Thymus (tissue), 14 donors: ENCODE measurements around the gene SHISAL2A. TPM values are rescaled to one million over a fixed set of nuclear protein-coding genes. Genes with fewer than 3 reads are reported as not detected.

Experiments
- DNase-seq, 9 donors: peaks; one replicate each; pipeline ENCODE4 v3.0.0-alpha.2; 2013; ENCODE audit warnings: low spot score in 9 of 9, low read depth in 6 of 9, missing footprints in 1 of 9
- H3K27ac ChIP-seq, 2 donors: one replicate each; pipeline ENCODE4 v1.5.1; 2013; ENCODE audit warnings: control low read depth in 1 of 2, low read depth in 1 of 2, low read length in 1 of 2, mild to moderate bottlenecking in 1 of 2, moderate library complexity in 1 of 2
- H3K27me3 ChIP-seq, 2 donors: one replicate each; pipeline ENCODE4 v1.5.1; 2013; ENCODE audit warnings: low read length in 1 of 2; ENCODE audit not compliant: control insufficient read depth in 2 of 2, insufficient read depth in 1 of 2
- H3K36me3 ChIP-seq, 2 donors: one replicate each; pipeline ENCODE4 v1.5.1; 2013; ENCODE audit warnings: low read length in 1 of 2, mild to moderate bottlenecking in 1 of 2, moderate library complexity in 1 of 2; ENCODE audit not compliant: control insufficient read depth in 2 of 2, insufficient read depth in 2 of 2
- H3K4me1 ChIP-seq, 2 donors: one replicate each; pipeline ENCODE4 v1.5.1; 2013; ENCODE audit warnings: low read length in 2 of 2; ENCODE audit not compliant: control insufficient read depth in 2 of 2, insufficient read depth in 2 of 2
- H3K4me3 ChIP-seq, 2 donors: one replicate each; pipeline ENCODE4 v1.5.1; 2013; ENCODE audit warnings: low read length in 2 of 2, control low read depth in 1 of 2, mild to moderate bottlenecking in 1 of 2
- H3K9me3 ChIP-seq, 2 donors: one replicate each; pipeline ENCODE4 v1.5.1; 2013; ENCODE audit warnings: low read length in 1 of 2, mild to moderate bottlenecking in 1 of 2; ENCODE audit not compliant: control insufficient read depth in 2 of 2, insufficient read depth in 1 of 2
- WGBS: extraction: QIAGEN DNeasy Blood & Tissue Kit; methylation state at CpG from one replicate; pipeline ENCODE4 v1.1.7; 2013; 5-methylcytosine and 5-hydroxymethylcytosine counted together
- long read RNA-seq, 10 donors: transcript quantifications; one replicate each; lab custom pipeline, GENCODE V29; 2026
- polyA plus RNA-seq: library from polyadenylated mRNA; stranded (reverse); fragments of 200-250 nt; gene quantifications from one replicate; pipeline ENCODE4 v1.2.3, GENCODE V29; 2013
- total RNA-seq: library from RNA; stranded (reverse); fragments of 120-200 nt; gene quantifications from one replicate; pipeline ENCODE4 v1.2.4, GENCODE V29; 2013
- donor health status: healthy.

SHISAL2A gene
- total RNA-seq (0.61 TPM), polyA plus RNA-seq (2.6 TPM)
- long read RNA-seq, donor 1, result 0 reads
- long read RNA-seq, donor 2, partial matches to known transcripts, result 0 of 1 reads
- long read RNA-seq, donor 2, other reads (novel, unspliced or antisense), result 0 of 1 reads
- long read RNA-seq, donor 3, partial matches to known transcripts, result 0 of 1 reads
- long read RNA-seq, donor 3, other reads (novel, unspliced or antisense), result 0 of 1 reads
- long read RNA-seq, donor 4, result 0 reads
- long read RNA-seq, donor 5, partial matches to known transcripts, result 0 of 4 reads
- long read RNA-seq, donor 5, other reads (novel, unspliced or antisense), result 0 of 4 reads
- long read RNA-seq, donor 6, partial matches to known transcripts, result 0 of 2 reads
- long read RNA-seq, donor 6, other reads (novel, unspliced or antisense), result 0 of 2 reads
- long read RNA-seq, donor 7, result 0 reads
- long read RNA-seq, donor 8, partial matches to known transcripts, result 0 of 1 reads
- long read RNA-seq, donor 8, other reads (novel, unspliced or antisense), result 0 of 1 reads
- long read RNA-seq, donor 9, result 0 reads
- long read RNA-seq, donor 10, result 0 reads

DNA sequence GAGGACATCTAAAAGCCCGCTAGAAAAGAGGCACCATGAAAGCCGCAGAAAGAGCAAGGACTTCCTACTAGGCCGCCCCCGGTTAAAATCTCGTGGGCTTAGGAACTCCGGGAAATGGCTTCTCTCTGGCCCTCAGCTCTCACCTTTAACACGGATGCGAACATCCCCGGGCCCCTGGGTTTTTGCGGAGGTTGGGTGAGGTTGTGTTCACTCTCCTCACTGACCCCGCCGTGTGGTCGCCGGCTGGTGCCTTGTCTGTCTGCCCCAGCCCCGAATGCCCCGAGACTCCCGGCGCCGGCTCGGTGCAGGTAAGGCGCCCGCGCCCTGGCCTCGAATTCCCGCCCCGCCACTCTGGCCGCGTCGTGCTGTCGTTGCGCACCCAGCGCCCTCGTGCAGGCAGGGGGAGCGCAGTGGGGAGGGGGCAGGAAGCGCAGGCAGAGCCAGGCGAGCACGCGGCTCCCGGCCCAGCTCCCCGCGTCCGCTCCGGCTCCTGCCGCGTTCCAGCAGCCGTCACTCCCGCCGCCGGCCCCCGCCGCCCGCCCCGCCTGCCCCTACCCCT, at the start of gene SHISAL2A:
TSS of gene SHISAL2A (plus strand) at position 437 of the 559 bp plus-strand sequence. CDS start 326 bp downstream, outside the sequence.
- WGBS, result 12% methylated on average over 53 of the region's 53 CpGs
- Histone ChIP-seq H3K4me1 (peaks cover 12 to 25% of the 10 kb centered on the region in 2 donors), H3K27ac (no peak within 1 kb of the TSS), H3K36me3 (no peaks in the 10 kb centered on the region), H3K9me3 (no peaks in the 10 kb centered on the region), H3K27me3 (peaks cover 2 to 30% of the 10 kb centered on the region in 2 donors), H3K4me3 (peak within 1 kb of the TSS in 1 of 2 donors; percentile 56)
- peak in 4 of 9 donors; percentile 25 to 64 (median 52) for DNase-seq

DNA sequence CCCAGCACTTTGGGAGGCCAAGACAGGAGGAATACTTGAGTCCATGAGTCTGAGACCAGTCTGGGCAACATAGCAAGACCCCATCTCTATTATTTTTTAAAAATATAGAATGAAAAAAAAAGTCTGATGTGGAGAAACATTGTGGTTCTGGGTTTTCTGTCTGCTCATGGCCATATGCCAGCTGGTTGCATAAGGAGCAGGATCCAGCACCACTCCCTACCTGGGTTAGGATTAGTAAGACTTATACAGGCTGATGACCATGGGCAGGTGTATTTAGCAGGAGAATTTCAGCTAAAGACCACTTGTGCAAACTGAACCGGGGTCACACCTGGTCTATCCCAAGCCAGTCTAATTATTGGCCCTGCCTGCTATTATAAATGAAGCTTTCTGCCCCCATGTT, 47.5 kb upstream of the SHISAL2A start:
- no peak for DNase-seq
- Histone ChIP-seq H3K27ac (no peak overlapping the region), H3K27me3 (no peaks in the 10 kb centered on the region), H3K4me1 (no peaks in the 10 kb centered on the region), H3K4me3 (no peak overlapping the region), H3K9me3 (no peaks in the 10 kb centered on the region), H3K36me3 (no peaks in the 10 kb centered on the region)
- 97% methylated on average over 1 of the region's 1 CpG for WGBS

GRCh38 chr1:52588027-52588426, 44.9 kb upstream of the SHISAL2A start:
- H3K27ac ChIP-seq, result no peak overlapping the region
- no peaks in the 10 kb centered on the region for H3K4me1 ChIP-seq
- no peaks in the 10 kb centered on the region for H3K36me3 ChIP-seq
- H3K4me3 ChIP-seq, result no peak overlapping the region
- no peaks in the 10 kb centered on the region for H3K27me3 ChIP-seq
- no peak for DNase-seq
- no peaks in the 10 kb centered on the region for H3K9me3 ChIP-seq

GRCh38 chr1:52588535-52588934, 44.4 kb upstream of the SHISAL2A start:
- Histone ChIP-seq H3K4me1 (no peaks in the 10 kb centered on the region), H3K27me3 (no peaks in the 10 kb centered on the region), H3K36me3 (no peaks in the 10 kb centered on the region), H3K4me3 (no peak overlapping the region), H3K9me3 (no peaks in the 10 kb centered on the region), H3K27ac (no peak overlapping the region)
- DNase-seq, result peak in 1 of 9 donors; percentile 8
- 9% methylated on average over 1 of the region's 1 CpG for WGBS

GRCh38 chr1:52590266-52590665, 42.7 kb upstream of the SHISAL2A start:
- WGBS, result 72% methylated on average over 6 of the region's 6 CpGs

GRCh38 chr1:52592637-52593323, 40.2 kb upstream of the SHISAL2A start:
- 95% methylated on average over 5 of the region's 5 CpGs for WGBS
- H3K27ac ChIP-seq, result no peak overlapping the region
- no peaks in the 10 kb centered on the region for H3K4me1 ChIP-seq
- no peaks in the 10 kb centered on the region for H3K9me3 ChIP-seq
- no peaks in the 10 kb centered on the region for H3K36me3 ChIP-seq
- H3K27me3 ChIP-seq, result no peaks in the 10 kb centered on the region
- DNase-seq, result no peak
- no peak overlapping the region for H3K4me3 ChIP-seq

More at GRCh38 chr1:52590266-52590665, 42.7 kb upstream of the SHISAL2A start:
- Histone ChIP-seq H3K9me3 (no peaks in the 10 kb centered on the region), H3K27ac (no peak overlapping the region), H3K36me3 (no peaks in the 10 kb centered on the region), H3K27me3 (no peaks in the 10 kb centered on the region), H3K4me1 (no peaks in the 10 kb centered on the region), H3K4me3 (no peak overlapping the region)
- DNase-seq, result no peak

GRCh38 chr1:52593495-52593894, 39.5 kb upstream of the SHISAL2A start:
- DNase-seq, result no peak
- no peak overlapping the region for H3K27ac ChIP-seq
- H3K27me3 ChIP-seq, result no peaks in the 10 kb centered on the region
- no peaks in the 10 kb centered on the region for H3K4me1 ChIP-seq
- H3K4me3 ChIP-seq, result no peak overlapping the region
- no peaks in the 10 kb centered on the region for H3K9me3 ChIP-seq
- no peaks in the 10 kb centered on the region for H3K36me3 ChIP-seq
- 98% methylated on average over 1 of the region's 1 CpG for WGBS

DNA sequence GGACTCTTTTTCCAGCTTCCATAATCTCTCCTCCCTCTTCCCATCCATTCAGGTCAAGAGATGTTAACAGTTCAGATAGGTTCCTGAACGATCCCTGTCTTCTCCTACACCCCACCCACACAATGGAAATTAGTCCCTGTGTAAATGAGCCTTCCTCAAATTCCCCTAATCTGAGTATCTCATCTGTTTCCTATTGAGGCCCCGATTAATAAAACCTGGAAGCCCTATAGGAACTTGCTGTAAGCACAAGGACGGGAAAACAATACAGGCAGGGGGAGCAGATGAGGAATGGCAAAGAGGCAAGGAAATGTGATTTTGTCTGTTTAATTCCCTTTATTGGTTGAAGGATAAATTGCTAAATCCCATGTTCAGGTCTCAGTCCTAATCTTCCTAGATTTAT, 37.9 kb upstream of the SHISAL2A start:
- Histone ChIP-seq H3K4me3 (no peak overlapping the region), H3K4me1 (no peaks in the 10 kb centered on the region), H3K36me3 (no peaks in the 10 kb centered on the region), H3K27ac (no peak overlapping the region), H3K27me3 (no peaks in the 10 kb centered on the region), H3K9me3 (no peaks in the 10 kb centered on the region)
- 46% methylated on average over 3 of the region's 3 CpGs for WGBS
- DNase-seq, result no peak

DNA sequence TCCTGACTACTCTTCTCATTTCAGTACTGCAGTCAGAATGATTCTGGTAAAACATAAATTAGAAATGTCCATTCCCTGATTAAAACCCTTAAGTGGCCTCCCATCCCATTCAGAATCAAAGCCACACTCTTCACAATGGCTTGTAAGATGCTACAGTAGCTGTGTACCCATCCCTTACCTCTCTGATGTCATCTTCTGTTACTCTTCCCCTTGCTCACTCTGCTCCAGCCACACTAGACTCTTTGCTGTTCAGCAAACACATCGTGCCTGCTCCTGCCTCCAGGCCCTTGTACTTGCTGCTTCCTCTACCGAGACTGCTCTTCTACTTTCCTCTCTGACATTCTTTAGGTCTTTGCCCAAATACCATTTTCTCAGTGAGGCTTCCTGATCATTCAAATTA, 35.1 kb upstream of the SHISAL2A start:
- Histone ChIP-seq H3K4me3 (no peak overlapping the region), H3K4me1 (peaks cover 11 to 12% of the 10 kb centered on the region in 2 donors), H3K36me3 (no peaks in the 10 kb centered on the region), H3K9me3 (no peaks in the 10 kb centered on the region), H3K27ac (no peak overlapping the region), H3K27me3 (no peaks in the 10 kb centered on the region)
- DNase-seq, result no peak
- 96% methylated on average over 2 of the region's 2 CpGs for WGBS
